Spleen (tissue), 7 donors: Measurements from ENCODE around the gene ELP4.

Experiments
- POLR2A ChIP-seq, 3 donors: fragments of 450-650 bp; IDR thresholded peaks; one replicate each; pipeline ENCODE4 v1.5.1; 2017; ENCODE audit warnings: antibody characterized with exemption in 3 of 3, mild to moderate bottlenecking in 1 of 3
- POLR2AphosphoS5 ChIP-seq, 3 donors: sonication (generic); formaldehyde crosslinking; IDR thresholded peaks; one replicate each; pipeline ENCODE4 v1.5.1; 2017; ENCODE audit warnings: antibody characterized with exemption in 3 of 3
- TF ChIP-seq, protein P1 (sequence below), 11 experiments: fragments of 200-600 bp in 7 of 11; fragments of 450-650 bp in 4 of 11; sonication (generic) in 4 of 11; IDR thresholded peaks in 8 of 11; conservative IDR thresholded peaks in 3 of 11; 1 replicate in 7 of 11; 2 replicates in 4 of 11; pipeline versions ENCODE4 v1.4.0 to v1.8.0; 2016 to 2021; ENCODE audit warnings: antibody characterized with exemption in 11 of 11, inconsistent platforms in 4 of 11, mild to moderate bottlenecking in 1 of 11
- donor health status: DM: no; HTN: no; CAD: no; lungs with moderate emphysema.
- donor health status: DM: no; HTN: no; CAD: no.
- donor health status: DM: no; HTN: no; CAD: no.

DNA sequence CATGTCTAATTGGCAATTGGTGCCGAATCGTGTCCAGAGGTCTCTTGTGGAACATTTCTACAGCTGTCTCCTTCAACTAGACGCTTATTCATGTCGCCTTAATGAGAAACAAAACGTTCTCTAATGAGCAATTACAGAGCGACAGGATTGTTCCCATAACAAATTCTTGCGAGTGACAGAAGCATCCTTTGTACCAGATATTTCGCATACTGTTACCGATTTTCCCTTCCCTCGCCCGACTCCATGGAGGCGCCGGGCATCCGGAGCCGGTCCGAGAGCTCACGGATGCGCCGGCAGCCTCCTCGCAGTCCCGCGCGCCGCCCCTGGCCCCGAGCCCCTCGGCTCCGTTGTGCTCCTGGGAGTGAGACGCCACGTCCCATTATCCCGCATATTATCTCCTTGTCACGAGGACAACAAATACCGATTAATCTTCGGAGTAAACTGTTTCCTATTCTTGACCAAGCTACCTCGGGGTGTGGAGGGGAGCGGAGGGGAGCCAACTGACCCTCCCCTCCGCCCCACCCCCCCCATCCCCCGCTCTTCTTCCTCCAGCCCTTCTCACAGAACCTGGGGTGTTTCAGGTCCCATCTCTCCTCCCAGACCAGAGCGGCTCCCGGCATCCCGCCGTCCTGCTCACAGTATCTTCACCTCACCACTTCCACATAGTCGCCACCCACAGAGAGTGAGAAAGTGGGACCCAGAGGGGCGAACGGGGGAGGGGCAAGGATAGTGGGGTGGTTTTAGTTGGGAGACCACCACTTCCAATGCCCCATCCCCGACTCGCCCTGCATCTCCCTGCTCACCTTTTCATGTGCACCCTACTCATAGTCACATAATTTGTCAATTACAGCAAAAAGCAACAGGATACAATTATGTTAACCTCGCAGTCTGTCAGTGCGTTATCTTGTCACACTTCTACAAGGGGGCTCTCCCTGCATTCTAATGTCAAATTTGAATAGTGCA is 290.1 kb downstream of the ELP4 start:
- TF ChIP-seq, protein P1, sequence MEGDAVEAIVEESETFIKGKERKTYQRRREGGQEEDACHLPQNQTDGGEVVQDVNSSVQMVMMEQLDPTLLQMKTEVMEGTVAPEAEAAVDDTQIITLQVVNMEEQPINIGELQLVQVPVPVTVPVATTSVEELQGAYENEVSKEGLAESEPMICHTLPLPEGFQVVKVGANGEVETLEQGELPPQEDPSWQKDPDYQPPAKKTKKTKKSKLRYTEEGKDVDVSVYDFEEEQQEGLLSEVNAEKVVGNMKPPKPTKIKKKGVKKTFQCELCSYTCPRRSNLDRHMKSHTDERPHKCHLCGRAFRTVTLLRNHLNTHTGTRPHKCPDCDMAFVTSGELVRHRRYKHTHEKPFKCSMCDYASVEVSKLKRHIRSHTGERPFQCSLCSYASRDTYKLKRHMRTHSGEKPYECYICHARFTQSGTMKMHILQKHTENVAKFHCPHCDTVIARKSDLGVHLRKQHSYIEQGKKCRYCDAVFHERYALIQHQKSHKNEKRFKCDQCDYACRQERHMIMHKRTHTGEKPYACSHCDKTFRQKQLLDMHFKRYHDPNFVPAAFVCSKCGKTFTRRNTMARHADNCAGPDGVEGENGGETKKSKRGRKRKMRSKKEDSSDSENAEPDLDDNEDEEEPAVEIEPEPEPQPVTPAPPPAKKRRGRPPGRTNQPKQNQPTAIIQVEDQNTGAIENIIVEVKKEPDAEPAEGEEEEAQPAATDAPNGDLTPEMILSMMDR (IDR thresholded peaks at IDR 0.05 in 8 of 11, conservative IDR thresholded peaks at IDR 0.05 in 3 of 11): no peak
- TF ChIP-seq POLR2A (IDR thresholded peaks at IDR 0.05): no peak
- TF ChIP-seq POLR2AphosphoS5 (IDR thresholded peaks at IDR 0.05): no peak
